ENCODE measurements around the gene CRAMP1.

Gene CRAMP1

DNA sequence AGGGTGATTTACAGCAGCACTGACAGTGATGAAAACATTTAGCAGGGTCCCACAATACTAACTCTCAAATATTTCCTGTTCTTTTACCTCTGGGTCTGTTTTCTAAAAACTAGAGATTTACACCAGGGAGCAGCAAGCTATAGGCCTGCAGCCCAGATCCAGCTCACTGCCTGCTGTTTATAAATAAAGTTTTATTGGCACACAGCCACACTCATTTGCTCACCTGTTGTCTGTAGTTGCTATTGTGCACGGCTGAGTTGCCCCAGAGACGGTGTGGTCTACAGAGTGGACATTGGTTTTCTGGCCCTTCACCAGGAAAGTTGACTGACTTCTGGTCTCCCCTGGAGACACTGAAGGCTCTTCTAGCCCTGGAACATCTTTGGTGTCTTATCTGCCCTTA lies 49.7 kb downstream of the CRAMP1 start:
- TF ChIP-seq, protein P1, sequence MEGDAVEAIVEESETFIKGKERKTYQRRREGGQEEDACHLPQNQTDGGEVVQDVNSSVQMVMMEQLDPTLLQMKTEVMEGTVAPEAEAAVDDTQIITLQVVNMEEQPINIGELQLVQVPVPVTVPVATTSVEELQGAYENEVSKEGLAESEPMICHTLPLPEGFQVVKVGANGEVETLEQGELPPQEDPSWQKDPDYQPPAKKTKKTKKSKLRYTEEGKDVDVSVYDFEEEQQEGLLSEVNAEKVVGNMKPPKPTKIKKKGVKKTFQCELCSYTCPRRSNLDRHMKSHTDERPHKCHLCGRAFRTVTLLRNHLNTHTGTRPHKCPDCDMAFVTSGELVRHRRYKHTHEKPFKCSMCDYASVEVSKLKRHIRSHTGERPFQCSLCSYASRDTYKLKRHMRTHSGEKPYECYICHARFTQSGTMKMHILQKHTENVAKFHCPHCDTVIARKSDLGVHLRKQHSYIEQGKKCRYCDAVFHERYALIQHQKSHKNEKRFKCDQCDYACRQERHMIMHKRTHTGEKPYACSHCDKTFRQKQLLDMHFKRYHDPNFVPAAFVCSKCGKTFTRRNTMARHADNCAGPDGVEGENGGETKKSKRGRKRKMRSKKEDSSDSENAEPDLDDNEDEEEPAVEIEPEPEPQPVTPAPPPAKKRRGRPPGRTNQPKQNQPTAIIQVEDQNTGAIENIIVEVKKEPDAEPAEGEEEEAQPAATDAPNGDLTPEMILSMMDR (IDR thresholded peaks at IDR 0.05; ENCODE audit: insufficient read depth, low read length) = no peak
- TF ChIP-seq, protein P2, sequence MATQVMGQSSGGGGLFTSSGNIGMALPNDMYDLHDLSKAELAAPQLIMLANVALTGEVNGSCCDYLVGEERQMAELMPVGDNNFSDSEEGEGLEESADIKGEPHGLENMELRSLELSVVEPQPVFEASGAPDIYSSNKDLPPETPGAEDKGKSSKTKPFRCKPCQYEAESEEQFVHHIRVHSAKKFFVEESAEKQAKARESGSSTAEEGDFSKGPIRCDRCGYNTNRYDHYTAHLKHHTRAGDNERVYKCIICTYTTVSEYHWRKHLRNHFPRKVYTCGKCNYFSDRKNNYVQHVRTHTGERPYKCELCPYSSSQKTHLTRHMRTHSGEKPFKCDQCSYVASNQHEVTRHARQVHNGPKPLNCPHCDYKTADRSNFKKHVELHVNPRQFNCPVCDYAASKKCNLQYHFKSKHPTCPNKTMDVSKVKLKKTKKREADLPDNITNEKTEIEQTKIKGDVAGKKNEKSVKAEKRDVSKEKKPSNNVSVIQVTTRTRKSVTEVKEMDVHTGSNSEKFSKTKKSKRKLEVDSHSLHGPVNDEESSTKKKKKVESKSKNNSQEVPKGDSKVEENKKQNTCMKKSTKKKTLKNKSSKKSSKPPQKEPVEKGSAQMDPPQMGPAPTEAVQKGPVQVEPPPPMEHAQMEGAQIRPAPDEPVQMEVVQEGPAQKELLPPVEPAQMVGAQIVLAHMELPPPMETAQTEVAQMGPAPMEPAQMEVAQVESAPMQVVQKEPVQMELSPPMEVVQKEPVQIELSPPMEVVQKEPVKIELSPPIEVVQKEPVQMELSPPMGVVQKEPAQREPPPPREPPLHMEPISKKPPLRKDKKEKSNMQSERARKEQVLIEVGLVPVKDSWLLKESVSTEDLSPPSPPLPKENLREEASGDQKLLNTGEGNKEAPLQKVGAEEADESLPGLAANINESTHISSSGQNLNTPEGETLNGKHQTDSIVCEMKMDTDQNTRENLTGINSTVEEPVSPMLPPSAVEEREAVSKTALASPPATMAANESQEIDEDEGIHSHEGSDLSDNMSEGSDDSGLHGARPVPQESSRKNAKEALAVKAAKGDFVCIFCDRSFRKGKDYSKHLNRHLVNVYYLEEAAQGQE (IDR thresholded peaks at IDR 0.05; ENCODE audit: insufficient replicate concordance, low read depth) = no peak
- no peak for TF ChIP-seq GABPA (IDR thresholded peaks at IDR 0.05; ENCODE audit: low read depth)
- no peak for TF ChIP-seq SPI1 (IDR thresholded peaks at IDR 0.05; ENCODE audit: borderline replicate concordance, low read depth)
- TF ChIP-seq POLR2AphosphoS5 (IDR thresholded peaks at IDR 0.05; ENCODE audit: low read depth) = no peak
- no peaks in the 10 kb centered on the region for H3K27me3 ChIP-seq (ENCODE audit: insufficient read depth, poor library complexity, severe bottlenecking)
- no peak overlapping the region for H3K27ac ChIP-seq (replicated peaks)
- no peak for DNase-seq (ENCODE audit: low read depth in 1 of 2, low spot score in 1 of 2)
- H3K4me3 ChIP-seq (replicated peaks; ENCODE audit: insufficient read depth, low read length) = no peak overlapping the region

DNA sequence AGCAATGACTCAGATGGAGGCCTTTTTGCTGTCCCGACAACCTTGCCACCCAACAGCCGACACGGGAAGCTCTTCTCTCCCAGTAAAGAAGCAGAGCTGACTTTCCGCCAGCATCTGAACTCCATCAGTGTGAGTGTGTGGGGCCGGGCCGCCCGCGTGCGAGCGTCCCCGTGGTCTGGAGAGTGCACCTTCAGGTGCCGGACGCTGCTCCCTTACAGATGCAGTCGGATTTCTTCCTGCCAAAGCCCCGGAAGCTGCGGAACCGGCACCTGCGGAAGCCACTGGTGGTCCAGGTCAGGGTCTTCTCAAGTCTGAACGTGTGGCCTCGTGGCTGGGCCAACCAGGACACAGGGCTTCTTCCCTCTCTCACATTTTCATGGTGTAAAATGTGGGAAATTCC lies 50.4 kb downstream of the CRAMP1 start:
- DNase-seq (ENCODE audit: low read depth in 1 of 2, low spot score in 1 of 2) = no peak
- TF ChIP-seq SPI1 (IDR thresholded peaks at IDR 0.05; ENCODE audit: borderline replicate concordance, low read depth) (no peak), GABPA (IDR thresholded peaks at IDR 0.05; ENCODE audit: low read depth) (no peak), POLR2AphosphoS5 (IDR thresholded peaks at IDR 0.05; ENCODE audit: low read depth) (no peak)
- TF ChIP-seq, protein P2 (IDR thresholded peaks at IDR 0.05; ENCODE audit: insufficient replicate concordance, low read depth) = no peak
- TF ChIP-seq, protein P1 (IDR thresholded peaks at IDR 0.05; ENCODE audit: insufficient read depth, low read length) = no peak
- no peak overlapping the region for H3K27ac ChIP-seq (replicated peaks)
- H3K4me3 ChIP-seq (replicated peaks; ENCODE audit: insufficient read depth, low read length) = no peak overlapping the region
- no peaks in the 10 kb centered on the region for H3K27me3 ChIP-seq (ENCODE audit: insufficient read depth, poor library complexity, severe bottlenecking)

DNA sequence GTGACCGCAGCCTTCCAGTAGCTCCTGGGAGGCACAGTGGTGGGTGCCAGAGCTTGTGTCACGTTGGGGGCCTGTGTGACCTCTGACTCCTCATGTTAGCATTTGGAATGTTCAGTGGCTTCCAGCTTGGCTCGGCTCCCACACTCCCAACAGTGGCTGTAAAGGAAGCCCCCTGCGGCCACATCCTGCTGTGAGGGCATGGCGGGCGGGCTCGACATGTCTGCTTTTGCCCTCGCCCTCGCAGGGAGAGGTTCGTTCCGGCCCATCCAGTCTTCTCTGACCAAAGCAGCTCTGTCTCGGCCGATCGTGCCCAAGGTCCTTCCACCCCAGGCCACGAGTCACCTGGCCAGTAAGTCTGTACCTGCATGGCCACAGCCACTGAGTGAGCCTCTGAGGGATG lies 53.7 kb downstream of the CRAMP1 start:
- Histone ChIP-seq H3K4me3 (replicated peaks; ENCODE audit: insufficient read depth, low read length) (no peak overlapping the region), H3K27ac (replicated peaks) (no peak overlapping the region), H3K27me3 (ENCODE audit: insufficient read depth, poor library complexity, severe bottlenecking) (no peaks in the 10 kb centered on the region)
- no peak for DNase-seq (ENCODE audit: low read depth in 1 of 2, low spot score in 1 of 2)
- TF ChIP-seq SPI1 (IDR thresholded peaks at IDR 0.05; ENCODE audit: borderline replicate concordance, low read depth) (no peak), POLR2AphosphoS5 (IDR thresholded peaks at IDR 0.05; ENCODE audit: low read depth) (no peak), GABPA (IDR thresholded peaks at IDR 0.05; ENCODE audit: low read depth) (no peak)
- TF ChIP-seq, protein P1 (IDR thresholded peaks at IDR 0.05; ENCODE audit: insufficient read depth, low read length) = no peak
- TF ChIP-seq, protein P2 (IDR thresholded peaks at IDR 0.05; ENCODE audit: insufficient replicate concordance, low read depth) = no peak

Data from HL-60 (cell line).